IMR-90 (cell line): Measurements from ENCODE around the gene NUAK1. TPM values are rescaled to one million over a fixed set of nuclear protein-coding genes. Genes with fewer than 3 reads are reported as not detected.

ENCODE experiments used
- ATAC-seq: fragments of 200-7000 bp; cut with Tn5 transposase; 2 replicates; pipeline ENCODE4 v1.9.1; 2020; ENCODE audit warnings: low read depth, mild to moderate bottlenecking, moderate library complexity
- BruUV-seq: library from RNA; stranded (reverse); fragments of 400-500 nt; replicated peaks from 2 replicates; lab custom pipeline; 2021; lab: Mats Ljungman, UMichigan
- CTCF ChIA-PET: fragments of 300-600 bp; formaldehyde crosslinking; extraction: SDS; loops from one replicate; lab custom pipeline; 2021; ENCODE audit warnings: antibody characterized with exemption; lab: Yijun Ruan, JAX
- POLR2A ChIA-PET: fragments of 300-600 bp; sonication (Branson Sonifier 250); formaldehyde crosslinking; loops from one replicate; lab custom pipeline; 2022; ENCODE audit warnings: antibody characterized with exemption; ENCODE audit not compliant: unreplicated experiment; lab: Charles Lee
- DNase-seq: peaks from one replicate; pipeline ENCODE4 v3.0.0; 2013
- H2AFZ ChIP-seq: replicated peaks from 2 replicates; pipeline ENCODE3; 2013; ENCODE audit warnings: low read length, mild to moderate bottlenecking; ENCODE audit not compliant: poor library complexity
- H2AK5ac ChIP-seq: 2 replicates; pipeline ENCODE4 v1.6.1; 2013; ENCODE audit warnings: low read depth, low read length, inconsistent platforms
- H2AK9ac ChIP-seq: replicated peaks from 2 replicates; pipeline ENCODE3; 2013; ENCODE audit warnings: mild to moderate bottlenecking, low read depth, low read length, moderate library complexity; ENCODE audit not compliant: poor library complexity
- H2BK120ac ChIP-seq: 2 replicates; pipeline ENCODE4 v1.6.1; 2013; ENCODE audit warnings: low read depth, low read length, inconsistent platforms
- H2BK15ac ChIP-seq: 3 replicates; pipeline ENCODE4 v1.6.1; 2013; ENCODE audit warnings: low read depth, low read length, inconsistent platforms
- H2BK20ac ChIP-seq: 2 replicates; pipeline ENCODE4 v1.6.1; 2013; ENCODE audit warnings: low read depth, mild to moderate bottlenecking, inconsistent platforms, low read length, moderate library complexity
- H2BK5ac ChIP-seq: 2 replicates; pipeline ENCODE4 v1.6.1; 2013; ENCODE audit warnings: mild to moderate bottlenecking, low read depth, low read length, inconsistent platforms; ENCODE audit not compliant: poor library complexity, severe bottlenecking
- H3K14ac ChIP-seq: replicated peaks from 2 replicates; pipeline ENCODE4 v1.6.1; 2013; ENCODE audit warnings: low read depth, low read length, inconsistent platforms
- H3K18ac ChIP-seq: 2 replicates; pipeline ENCODE4 v1.6.1; 2013; ENCODE audit warnings: low read depth, low read length, control low read depth
- H3K23ac ChIP-seq: 2 replicates; pipeline ENCODE4 v1.6.1; 2013; ENCODE audit warnings: low read depth, low read length, inconsistent platforms
- H3K27ac ChIP-seq: 2 replicates; pipeline ENCODE4 v1.5.1; 2013; ENCODE audit warnings: mild to moderate bottlenecking, control low read depth, low read length; ENCODE audit not compliant: insufficient read depth
- H3K27me3 ChIP-seq: 2 replicates; pipeline ENCODE4 v1.6.1; 2013; ENCODE audit warnings: low read length; ENCODE audit not compliant: control insufficient read depth, insufficient read depth
- H3K36me3 ChIP-seq: 2 replicates; pipeline ENCODE4 v1.6.1; 2013; ENCODE audit warnings: low read length, mixed read lengths; ENCODE audit not compliant: control insufficient read depth, insufficient read depth
- H3K4ac ChIP-seq: 2 replicates; pipeline ENCODE4 v1.6.1; 2013; ENCODE audit warnings: low read depth, low read length, inconsistent platforms
- H3K4me1 ChIP-seq: 2 replicates; pipeline ENCODE4 v1.6.1; 2013; ENCODE audit warnings: low read length, mixed read lengths; ENCODE audit not compliant: control insufficient read depth, insufficient read depth
- H3K4me2 ChIP-seq: 2 replicates; pipeline ENCODE4 v1.6.1; 2013; ENCODE audit warnings: low read depth, mild to moderate bottlenecking, control low read depth, low read length, moderate library complexity
- H3K4me3 ChIP-seq: 2 replicates; pipeline ENCODE4 v1.5.1; 2013; ENCODE audit warnings: low read depth, mild to moderate bottlenecking, control low read depth, low read length, moderate library complexity; ENCODE audit not compliant: insufficient read depth
- H3K56ac ChIP-seq: 2 replicates; pipeline ENCODE4 v1.6.1; 2013; ENCODE audit warnings: low read length, inconsistent platforms; ENCODE audit not compliant: insufficient read depth; ENCODE audit errors: extremely low read depth
- H3K79me1 ChIP-seq, 2 experiments: 2 replicates each; pipeline ENCODE4 v1.6.1; 2013; ENCODE audit warnings: low read length in 2 of 2, inconsistent platforms in 1 of 2, low read depth in 1 of 2
- H3K9ac ChIP-seq: 2 replicates; pipeline ENCODE4 v1.6.1; 2013; ENCODE audit warnings: low read depth, low read length, control low read depth
- H3K9me1 ChIP-seq: 2 replicates; pipeline ENCODE4 v1.6.1; 2013; ENCODE audit warnings: low read length, inconsistent platforms; ENCODE audit not compliant: insufficient read depth
- H3K9me3 ChIP-seq: 2 replicates; pipeline ENCODE4 v1.6.1; 2013; ENCODE audit warnings: low read length; ENCODE audit not compliant: control insufficient read depth, insufficient read depth
- H4K20me1 ChIP-seq: 2 replicates; pipeline ENCODE4 v1.6.1; 2013; ENCODE audit warnings: low read length, inconsistent platforms; ENCODE audit not compliant: insufficient read depth
- H4K5ac ChIP-seq: 2 replicates; pipeline ENCODE4 v1.6.1; 2013; ENCODE audit warnings: mild to moderate bottlenecking, low read depth, low read length, control low read depth
- H4K8ac ChIP-seq, 2 experiments: 2 replicates each; pipeline ENCODE4 v1.6.1; 2013; ENCODE audit warnings: low read depth in 2 of 2, low read length in 2 of 2, control low read depth in 1 of 2, inconsistent platforms in 1 of 2
- H4K91ac ChIP-seq: 2 replicates; pipeline ENCODE4 v1.6.1; 2013; ENCODE audit warnings: low read depth, low read length, inconsistent platforms; ENCODE audit not compliant: insufficient read depth
- CEBPB ChIP-seq: IDR thresholded peaks from 2 replicates; pipeline ENCODE4 v1.6.1; 2012; ENCODE audit warnings: low read depth, low read length, improper control_type of control experiment
- MAFK ChIP-seq: IDR thresholded peaks from 2 replicates; pipeline ENCODE4 v1.6.1; 2012; ENCODE audit warnings: low read depth, low read length, improper control_type of control experiment
- MXI1 ChIP-seq: IDR thresholded peaks from 2 replicates; pipeline ENCODE4 v1.6.1; 2012; ENCODE audit warnings: low read depth, mild to moderate bottlenecking, low read length, moderate library complexity, borderline replicate concordance
- NFE2L2 ChIP-seq: fragments of 150-350 bp; IDR thresholded peaks from 2 replicates; pipeline ENCODE4 v1.6.1; 2016; ENCODE audit warnings: low read depth, mild to moderate bottlenecking, low read length
- POLR2A ChIP-seq: IDR thresholded peaks from 2 replicates; pipeline ENCODE4 v1.6.1; 2012; ENCODE audit warnings: mild to moderate bottlenecking, low read depth, low read length
- WGBS, 2 experiments: methylation state at CpG; one replicate each; pipeline versions ENCODE4 v1.1.5 to v1.1.7; 2013; ENCODE audit warnings: missing lambda C conversion rate in 2 of 2; ENCODE audit not compliant: insufficient read length in 1 of 2; ENCODE audit errors: extremely low coverage in 2 of 2; 5-methylcytosine and 5-hydroxymethylcytosine counted together
- dilution Hi-C: fragments of 300-500 bp; cut with HindIII; formaldehyde crosslinking; loops from one replicate; pipeline ENCODE4 v1.14.3; 2018; ENCODE audit warnings: low sequenced_read_pairs; ENCODE audit not compliant: unreplicated experiment
- in situ Hi-C: fragments of 300-500 bp; cut with MboI; formaldehyde crosslinking; loops from 3 replicates; pipeline ENCODE4 v1.14.3; 2019; ENCODE audit warnings: low sequenced_read_pairs, inconsistent platforms, mixed read lengths
- intact Hi-C: fragments of 100-400 bp; cut with micrococcal nuclease; formaldehyde crosslinking; loops from 2 replicates; pipeline ENCODE4 v1.10.0; 2022
- polyA plus RNA-seq, 3 experiments: library from polyadenylated mRNA; depleted of rRNA; stranded (reverse); fragments of >200 nt; gene quantifications; 2 replicates each; pipeline ENCODE4 v1.2.3, GENCODE V29; 2012; ENCODE audit warnings: low replicate concordance in 1 of 3
- total RNA-seq: library from RNA; depleted of rRNA; stranded (reverse); fragments of >200 nt; gene quantifications from 2 replicates; pipeline ENCODE4 v1.2.3, GENCODE V29; 2012
- TF ChIP-seq, protein P1 (sequence below): conservative IDR thresholded peaks from 2 replicates; pipeline ENCODE4 v1.5.1; 2012; ENCODE audit warnings: mild to moderate bottlenecking, low read depth, low read length, improper control_type of control experiment

NUAK1 gene
- total and polyA plus RNA-seq, 2 of the 4 experiments (the other 2 are of a cell fraction) = 4.8 to 8.8 TPM

DNA sequence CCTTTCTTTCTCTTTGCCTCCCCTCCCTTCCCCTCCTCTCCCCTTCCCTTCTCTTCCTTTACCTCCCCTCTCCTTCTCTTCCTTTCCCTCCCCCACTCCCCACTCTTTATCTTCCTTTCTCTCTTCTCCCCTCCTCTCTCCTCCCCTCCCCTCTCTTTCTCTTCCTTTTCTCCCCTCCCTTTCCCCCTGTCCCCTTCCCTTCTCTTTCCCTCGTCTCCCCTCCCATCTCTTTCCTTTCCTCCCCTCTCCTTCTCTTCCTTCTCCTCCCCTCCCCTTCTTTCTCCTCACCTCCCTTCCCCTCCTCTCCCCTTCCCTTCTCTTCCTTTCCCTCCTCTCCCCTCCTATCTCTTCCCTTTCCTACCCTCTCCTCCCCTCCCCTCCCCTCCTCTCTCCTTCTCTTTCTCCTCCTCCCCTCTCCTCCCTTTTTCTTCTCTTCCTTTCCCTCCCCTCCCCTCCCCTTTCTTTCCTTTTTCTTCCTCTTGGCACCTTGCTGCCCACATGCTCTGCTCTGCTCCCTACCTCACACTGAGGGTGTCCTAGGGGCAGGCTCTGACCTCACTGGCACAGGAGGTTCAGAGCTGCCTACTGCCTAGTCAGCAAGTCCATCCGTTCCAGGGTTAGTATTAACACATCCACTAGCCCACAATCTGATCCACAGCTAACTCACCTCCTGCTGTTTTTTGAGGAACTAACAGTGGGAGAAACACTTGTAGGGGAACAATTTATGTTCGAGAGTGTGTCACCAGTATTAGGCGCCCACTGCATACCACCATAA lies 101.0 kb downstream of the NUAK1 start:
- H2AK5ac ChIP-seq = peak overlapping the region; percentile 89
- 79% methylated on average over 1 of the region's 4 CpGs; no CpG with 5 or more reads in 1 of the 2 experiments for WGBS, 2 experiments
- H4K8ac ChIP-seq = no peak overlapping the region
- H3K9me1 ChIP-seq = peaks cover 10% of the 10 kb centered on the region
- no peak overlapping the region for H2AFZ ChIP-seq
- no peak overlapping the region for H2BK5ac ChIP-seq
- no peak overlapping the region for H3K4me3 ChIP-seq
- BruUV-seq = no TSS peak
- no peaks in the 10 kb centered on the region for H3K9me3 ChIP-seq
- CTCF ChIA-PET = no interaction called here
- H3K56ac ChIP-seq = no peak overlapping the region
- H3K14ac ChIP-seq = no peak overlapping the region
- intact Hi-C loops = no loop called here
- H3K4ac ChIP-seq = no peak overlapping the region; the same call in 1 of the 2 replicates
- no peaks in the 10 kb centered on the region for H3K36me3 ChIP-seq
- no peak overlapping the region for H2BK20ac ChIP-seq
- H3K4me2 ChIP-seq = no peak overlapping the region
- H3K27ac ChIP-seq = no peak overlapping the region
- no peak for ATAC-seq
- H3K23ac ChIP-seq = no peak overlapping the region
- no peak for DNase-seq
- no peak overlapping the region for H3K9ac ChIP-seq
- H2BK120ac ChIP-seq = peak overlapping the region; percentile 58; the same call in 1 of the 2 replicates
- H4K91ac ChIP-seq = no peak overlapping the region
- no peak for TF ChIP-seq CEBPB
- no peak for TF ChIP-seq POLR2A
- no peak for TF ChIP-seq MXI1
- TF ChIP-seq NFE2L2 = no peak
- TF ChIP-seq MAFK = 0 out of 2 replicates have a peak, but pooled peaks have one; percentile 26
- TF ChIP-seq, protein P1, sequence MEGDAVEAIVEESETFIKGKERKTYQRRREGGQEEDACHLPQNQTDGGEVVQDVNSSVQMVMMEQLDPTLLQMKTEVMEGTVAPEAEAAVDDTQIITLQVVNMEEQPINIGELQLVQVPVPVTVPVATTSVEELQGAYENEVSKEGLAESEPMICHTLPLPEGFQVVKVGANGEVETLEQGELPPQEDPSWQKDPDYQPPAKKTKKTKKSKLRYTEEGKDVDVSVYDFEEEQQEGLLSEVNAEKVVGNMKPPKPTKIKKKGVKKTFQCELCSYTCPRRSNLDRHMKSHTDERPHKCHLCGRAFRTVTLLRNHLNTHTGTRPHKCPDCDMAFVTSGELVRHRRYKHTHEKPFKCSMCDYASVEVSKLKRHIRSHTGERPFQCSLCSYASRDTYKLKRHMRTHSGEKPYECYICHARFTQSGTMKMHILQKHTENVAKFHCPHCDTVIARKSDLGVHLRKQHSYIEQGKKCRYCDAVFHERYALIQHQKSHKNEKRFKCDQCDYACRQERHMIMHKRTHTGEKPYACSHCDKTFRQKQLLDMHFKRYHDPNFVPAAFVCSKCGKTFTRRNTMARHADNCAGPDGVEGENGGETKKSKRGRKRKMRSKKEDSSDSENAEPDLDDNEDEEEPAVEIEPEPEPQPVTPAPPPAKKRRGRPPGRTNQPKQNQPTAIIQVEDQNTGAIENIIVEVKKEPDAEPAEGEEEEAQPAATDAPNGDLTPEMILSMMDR = no peak
- H3K27me3 ChIP-seq = no peaks in the 10 kb centered on the region
- no peak overlapping the region for H3K18ac ChIP-seq
- H4K20me1 ChIP-seq = no peaks in the 10 kb centered on the region
- in situ Hi-C loops = no loop called here
- dilution Hi-C loops = no loop called here
- H4K5ac ChIP-seq = no peak overlapping the region
- peak overlapping the region; percentile 64; the same call in 2 of the 3 replicates for H2BK15ac ChIP-seq
- peaks cover 9% of the 10 kb centered on the region for H3K4me1 ChIP-seq
- POLR2A ChIA-PET = no interaction called here
- no peak overlapping the region for H2AK9ac ChIP-seq
- no peaks in the 10 kb centered on the region for H3K79me1 ChIP-seq
